WTC11 (cell line): Measurements from ENCODE around the gene SNX6. TPM values are rescaled to one million over a fixed set of nuclear protein-coding genes. Genes with fewer than 3 reads are reported as not detected.

Experiments
- ATAC-seq: fragments of 200-7000 bp; cut with Tn5 transposase; 2 replicates; pipeline ENCODE4 v1.10.0; 2021; ENCODE audit warnings: mild to moderate bottlenecking, moderate library complexity
- CTCF ChIA-PET: fragments of 300-600 bp; sonication (Branson Sonifier 250); formaldehyde crosslinking; loops from one replicate; lab custom pipeline; 2021; ENCODE audit warnings: antibody characterized with exemption; lab: Charles Lee
- POLR2A ChIA-PET: fragments of 350-600 bp; sonication (Branson Sonifier 250); formaldehyde crosslinking; loops from one replicate; lab custom pipeline; 2021; ENCODE audit warnings: antibody characterized with exemption; lab: Charles Lee
- DNase-seq: peaks from one replicate; pipeline ENCODE4 v3.0.0; 2021; ENCODE audit warnings: low spot score
- H3K27ac Mint-ChIP-seq: 2 replicates; pipeline ENCODE4 v1.8.0; 2021; ENCODE audit warnings: mixed read lengths
- H3K27me3 Mint-ChIP-seq: 2 replicates; pipeline ENCODE4 v1.8.0; 2021; ENCODE audit warnings: low read depth, mild to moderate bottlenecking, moderate library complexity, mixed read lengths
- H3K36me3 Mint-ChIP-seq: 2 replicates; pipeline ENCODE4 v1.8.0; 2021; ENCODE audit warnings: mixed read lengths
- H3K4me1 Mint-ChIP-seq: 2 replicates; pipeline ENCODE4 v1.8.0; 2022; ENCODE audit warnings: mixed read lengths
- H3K4me3 Mint-ChIP-seq: 2 replicates; pipeline ENCODE4 v1.8.0; 2021; ENCODE audit warnings: mild to moderate bottlenecking, moderate library complexity, mixed read lengths
- H3K9me3 Mint-ChIP-seq: 2 replicates; pipeline ENCODE4 v1.8.0; 2021; ENCODE audit warnings: mixed read lengths
- ATF3 ChIP-seq: sonication (generic); formaldehyde crosslinking; conservative IDR thresholded peaks from 2 replicates; pipeline ENCODE4 v1.8.1; 2022; ENCODE audit warnings: mild to moderate bottlenecking, missing genetic modification reagents
- ATF6 ChIP-seq: sonication (generic); formaldehyde crosslinking; IDR thresholded peaks from 2 replicates; pipeline ENCODE4 v1.8.1; 2023; ENCODE audit warnings: mild to moderate bottlenecking, missing genetic modification reagents
- CREB1 ChIP-seq: sonication (generic); formaldehyde crosslinking; IDR thresholded peaks from 2 replicates; pipeline ENCODE4 v1.8.0; 2023; ENCODE audit warnings: mild to moderate bottlenecking, missing genetic modification reagents
- E2F4 ChIP-seq: sonication (generic); formaldehyde crosslinking; IDR thresholded peaks from 2 replicates; pipeline ENCODE4 v1.8.1; 2022; ENCODE audit warnings: low read depth, mild to moderate bottlenecking, moderate library complexity, missing genetic modification reagents, borderline replicate concordance
- E2F5 ChIP-seq: sonication (generic); formaldehyde crosslinking; IDR thresholded peaks from 2 replicates; pipeline ENCODE4 v1.8.1; 2022; ENCODE audit warnings: mild to moderate bottlenecking, moderate library complexity, missing genetic modification reagents
- FOXP4 ChIP-seq: sonication (generic); formaldehyde crosslinking; IDR thresholded peaks from 2 replicates; pipeline ENCODE4 v1.8.0; 2022; ENCODE audit warnings: mild to moderate bottlenecking, missing genetic modification reagents
- IRF1 ChIP-seq: sonication (generic); formaldehyde crosslinking; IDR thresholded peaks from 2 replicates; pipeline ENCODE4 v1.8.0; 2023; ENCODE audit warnings: missing genetic modification reagents
- NR1H2 ChIP-seq: sonication (generic); formaldehyde crosslinking; IDR thresholded peaks from 2 replicates; pipeline ENCODE4 v1.9.0; 2021; ENCODE audit warnings: mild to moderate bottlenecking, moderate library complexity, missing genetic modification reagents
- NR2C2 ChIP-seq: sonication (generic); formaldehyde crosslinking; IDR thresholded peaks from 2 replicates; pipeline ENCODE4 v1.8.0; 2022; ENCODE audit warnings: mild to moderate bottlenecking, missing genetic modification reagents
- NR3C1 ChIP-seq: sonication (generic); formaldehyde crosslinking; conservative IDR thresholded peaks from 2 replicates; pipeline ENCODE4 v1.8.1; 2023; ENCODE audit warnings: low read depth, mild to moderate bottlenecking, missing genetic modification reagents
- SP1 ChIP-seq: sonication (generic); formaldehyde crosslinking; conservative IDR thresholded peaks from 2 replicates; pipeline ENCODE4 v1.8.1; 2022; ENCODE audit warnings: missing genetic modification reagents
- TEAD1 ChIP-seq: sonication (generic); formaldehyde crosslinking; IDR thresholded peaks from 2 replicates; pipeline ENCODE4 v1.8.0; 2022; ENCODE audit warnings: mild to moderate bottlenecking, missing genetic modification reagents
- TEAD4 ChIP-seq: sonication (generic); formaldehyde crosslinking; IDR thresholded peaks from 2 replicates; pipeline ENCODE4 v1.8.0; 2022; ENCODE audit warnings: mild to moderate bottlenecking, missing genetic modification reagents
- ZBTB43 ChIP-seq: sonication (generic); formaldehyde crosslinking; IDR thresholded peaks from 2 replicates; pipeline ENCODE4 v1.8.1; 2023; ENCODE audit warnings: mild to moderate bottlenecking, missing genetic modification reagents
- ZNF263 ChIP-seq: sonication (generic); formaldehyde crosslinking; IDR thresholded peaks from 2 replicates; pipeline ENCODE4 v1.8.1; 2022; ENCODE audit warnings: low read depth, mild to moderate bottlenecking, moderate library complexity, missing genetic modification reagents
- ZSCAN18 ChIP-seq: fragments of 250-450 bp; sonication (Bioruptor Pico); IDR thresholded peaks from 2 replicates; pipeline ENCODE4 v2.1.2; 2022; ENCODE audit warnings: mild to moderate bottlenecking, moderate library complexity
- total RNA-seq: library from RNA; stranded (reverse); gene quantifications from 3 replicates; pipeline ENCODE4 v1.2.3, GENCODE V29; 2021

SNX6 gene
- total RNA-seq, 1 experiment from 2014 or later: 51.3 TPM

- TF ChIP-seq NR1H2 (CRISPR knock-in tag): no peak
- no peak for TF ChIP-seq E2F5
- TF ChIP-seq E2F4 (CRISPR knock-in tag): no peak
- no peak for TF ChIP-seq ATF3 (CRISPR knock-in tag)
- TF ChIP-seq NR3C1 (CRISPR knock-in tag): no peak
- TF ChIP-seq FOXP4: no peak
- TF ChIP-seq NR2C2 (CRISPR knock-in tag): no peak
- TF ChIP-seq SP1 (CRISPR knock-in tag): no peak
- TF ChIP-seq TEAD4: no peak
- TF ChIP-seq ZSCAN18 (CRISPR knock-in tag): no peak
These were observed 48.4 kb upstream of the SNX6 start (continued) for GRCh38 chr14:34678306-34678705.

- H3K9me3 Mint-ChIP-seq: peaks cover 4% of the 10 kb centered on the region; the same call in 1 of the 2 replicates
- ATAC-seq: no peak
- H3K4me1 Mint-ChIP-seq: peaks cover 17% of the 10 kb centered on the region
- H3K27me3 Mint-ChIP-seq: no peaks in the 10 kb centered on the region
- DNase-seq: no peak
- 0 out of 2 replicates have a peak overlapping the region, but pooled peaks have one; percentile 24 for H3K27ac Mint-ChIP-seq
- ChIA-PET POLR2A (no interaction called here), CTCF (interaction anchor here (2.1 kb wide), 1 partner anchor 46 kb away, joined by 6 read pairs; no protein-coding TSS in a partner anchor)
- no peaks in the 10 kb centered on the region; the same call in 1 of the 2 replicates for H3K36me3 Mint-ChIP-seq
- TF ChIP-seq SP1 (CRISPR knock-in tag) (no peak), TEAD1 (CRISPR knock-in tag) (no peak), ZBTB43 (CRISPR knock-in tag) (no peak), NR3C1 (CRISPR knock-in tag) (no peak), IRF1 (no peak), CREB1 (CRISPR knock-in tag) (no peak), ZNF263 (CRISPR knock-in tag) (no peak), ATF6 (no peak), E2F5 (no peak), NR1H2 (CRISPR knock-in tag) (no peak)
- H3K4me3 Mint-ChIP-seq: no peak overlapping the region
These were observed 46.7 kb upstream of the SNX6 start for GRCh38 chr14:34676516-34677211.
